NOMO-1 treated with DMSO at 0.1 percent for 48 hours (cell line): ENCODE measurements around the gene HTT.

Source experiments
- DNase-seq: peaks from one replicate; lab custom pipeline; 2025; ENCODE audit not compliant: unreplicated experiment; lab: John Stamatoyannopoulos, UW

The HTT gene

DNA sequence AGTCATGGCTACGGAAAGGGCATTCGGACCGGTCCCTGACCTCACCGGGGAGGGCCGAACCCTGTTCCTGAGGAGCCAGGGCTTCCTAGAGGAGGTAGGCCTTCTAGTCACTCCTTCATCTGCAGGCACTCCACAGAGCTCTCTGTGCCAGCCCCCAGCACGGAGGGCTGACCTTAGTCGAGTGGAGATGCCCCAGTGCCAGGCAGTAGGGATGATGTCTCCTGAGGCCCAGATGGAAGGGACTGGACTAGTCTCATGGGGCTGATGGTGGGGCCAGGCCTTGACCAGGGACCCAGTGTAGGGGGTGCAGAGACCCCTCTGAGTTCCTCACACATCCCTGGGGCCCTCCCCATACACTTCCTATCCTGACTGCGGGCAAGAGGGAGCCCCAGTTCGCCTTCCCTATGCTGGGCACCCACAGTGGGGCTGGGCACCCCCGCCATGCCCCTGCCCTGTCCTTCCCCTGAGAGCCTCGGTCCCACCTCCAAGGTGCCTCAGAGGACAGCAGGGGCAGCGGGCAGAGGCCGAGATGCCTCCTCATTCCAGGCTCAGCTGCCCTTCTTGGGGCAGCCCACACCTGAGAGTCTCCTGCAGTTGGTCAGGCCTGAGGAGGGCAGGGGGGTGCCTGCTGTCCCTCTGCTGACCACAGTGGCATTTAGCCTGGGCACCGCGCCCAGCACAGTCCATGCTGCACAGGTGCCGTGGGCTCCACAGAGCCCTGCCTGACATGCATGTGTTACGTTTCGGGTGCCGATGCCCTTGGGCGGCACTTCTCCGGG is 173.1 kb downstream of the HTT start:
- no peak for DNase-seq

DNA sequence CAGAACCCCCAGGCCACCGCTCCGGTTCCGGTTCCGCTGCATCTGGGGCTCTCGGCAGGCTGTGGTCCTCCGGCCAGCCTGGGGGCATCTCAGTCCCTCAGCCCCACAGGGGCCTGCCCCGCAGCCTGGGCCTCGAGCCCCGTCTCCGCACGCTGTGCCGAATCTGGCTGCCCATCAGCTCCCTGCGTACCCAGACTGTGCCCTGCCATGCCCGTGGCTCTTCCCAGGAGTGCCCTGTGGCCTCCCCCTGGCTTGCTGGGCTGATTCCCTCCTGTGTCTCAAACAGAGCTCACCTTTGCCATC is 173.6 kb downstream of the HTT start:
- DNase-seq: no peak

DNA sequence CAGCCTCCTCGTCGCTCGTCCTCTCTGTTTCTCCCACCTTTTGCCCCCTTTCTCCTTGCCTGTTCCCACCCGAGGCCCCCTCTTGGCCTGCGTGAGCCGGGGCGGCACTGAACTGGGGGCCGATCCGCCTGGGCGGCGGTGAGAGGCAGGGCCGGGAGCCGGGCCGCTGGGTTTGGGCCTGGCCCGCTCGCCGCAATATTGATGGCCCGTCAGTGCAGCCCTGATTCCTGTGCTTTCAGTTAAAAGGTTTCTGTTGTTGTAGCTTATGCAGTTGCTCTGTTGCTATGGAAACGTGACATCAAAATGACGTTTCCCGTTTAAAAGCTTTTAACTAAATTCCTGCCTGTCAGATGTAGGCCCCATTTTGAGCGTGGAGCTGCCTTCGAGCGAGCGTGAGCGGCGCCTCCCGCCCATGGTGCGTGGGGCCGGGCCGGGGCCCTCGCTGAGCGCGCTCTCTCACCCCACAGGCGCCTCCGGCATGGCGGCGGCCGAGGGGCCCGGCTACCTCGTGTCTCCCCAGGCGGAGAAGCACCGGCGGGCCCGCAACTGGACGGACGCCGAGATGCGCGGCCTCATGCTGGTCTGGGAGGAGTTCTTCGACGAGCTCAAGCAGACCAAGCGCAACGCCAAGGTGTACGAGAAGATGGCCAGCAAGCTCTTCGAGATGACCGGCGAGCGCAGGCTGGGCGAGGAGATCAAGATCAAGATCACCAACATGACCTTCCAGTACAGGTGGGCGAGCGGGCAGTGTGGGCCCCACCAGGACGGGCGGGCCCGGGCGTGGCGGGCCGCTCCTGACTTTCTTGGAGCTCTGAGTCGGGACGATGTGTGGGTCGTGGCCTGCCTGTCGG is 174.6 kb downstream of the HTT start, which contains the start of gene MSANTD1:
Gene MSANTD1, plus strand, starts transcription at position 349 of the 851 bp plus-strand sequence. Its CDS starts 64 bp downstream, at position 413.
- no peak for DNase-seq

DNA sequence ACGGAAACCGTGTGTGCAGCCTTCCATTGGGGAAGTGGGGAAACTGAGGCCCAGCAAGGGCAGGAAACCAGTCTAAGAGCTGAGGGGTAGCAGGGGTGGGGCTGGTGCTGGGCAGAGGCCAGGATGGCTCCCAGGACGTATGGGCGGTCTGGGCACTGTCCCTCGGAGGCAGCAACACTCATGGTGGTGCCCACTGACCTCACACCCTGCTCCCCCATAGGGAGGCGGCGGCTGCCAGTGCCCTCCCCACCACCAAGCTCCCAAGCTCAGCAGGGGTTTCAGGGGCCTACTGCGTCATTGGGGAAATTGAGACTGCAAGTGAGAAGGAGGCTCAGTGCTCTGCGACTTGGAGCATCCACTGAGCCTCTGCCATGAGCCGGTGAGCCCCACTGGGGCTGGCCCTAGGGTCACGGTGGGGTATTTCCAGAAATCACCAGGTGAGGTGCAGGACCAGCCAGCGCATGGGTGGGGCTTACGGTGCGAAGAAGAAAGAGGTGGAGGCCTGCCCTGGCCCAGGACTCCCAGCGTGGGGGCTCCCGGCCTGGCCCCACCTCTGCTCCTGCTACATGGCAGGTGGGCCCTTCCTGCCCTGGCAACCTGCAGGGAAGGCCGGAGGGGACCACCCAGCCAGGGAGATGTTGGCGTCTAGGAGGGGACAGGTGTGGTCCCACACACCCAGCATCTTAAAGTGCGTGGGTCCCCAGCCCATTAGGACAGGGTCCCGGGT is 175.4 kb downstream of the HTT start:
- DNase-seq: no peak

DNA sequence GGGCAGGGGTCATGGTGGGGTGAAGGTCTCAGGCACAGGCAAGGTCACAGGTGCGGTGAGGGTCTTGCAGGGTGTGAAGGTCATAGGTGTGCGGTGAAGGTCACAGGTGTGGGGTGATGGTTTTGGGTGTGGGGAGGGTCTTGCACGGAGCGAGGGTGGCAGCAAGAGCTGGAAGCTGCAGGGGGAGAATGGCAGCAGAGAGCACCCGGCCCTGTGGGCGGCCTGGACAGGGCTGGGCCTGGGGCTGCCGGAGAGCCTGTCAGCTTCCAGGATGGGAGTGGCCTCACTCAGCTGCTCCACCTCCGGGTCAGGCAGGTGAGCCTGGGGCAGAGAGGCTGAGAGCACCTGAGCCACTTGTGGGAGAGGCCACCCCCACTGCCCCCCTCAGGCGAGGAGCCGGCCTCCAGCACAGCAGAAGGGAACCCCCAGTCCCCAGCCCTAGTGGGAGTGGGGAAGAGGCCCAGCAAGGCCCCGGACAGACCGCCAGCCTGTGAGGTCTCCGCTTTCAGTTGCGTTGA is 176.0 kb downstream of the HTT start:
- DNase-seq: no peak

DNA sequence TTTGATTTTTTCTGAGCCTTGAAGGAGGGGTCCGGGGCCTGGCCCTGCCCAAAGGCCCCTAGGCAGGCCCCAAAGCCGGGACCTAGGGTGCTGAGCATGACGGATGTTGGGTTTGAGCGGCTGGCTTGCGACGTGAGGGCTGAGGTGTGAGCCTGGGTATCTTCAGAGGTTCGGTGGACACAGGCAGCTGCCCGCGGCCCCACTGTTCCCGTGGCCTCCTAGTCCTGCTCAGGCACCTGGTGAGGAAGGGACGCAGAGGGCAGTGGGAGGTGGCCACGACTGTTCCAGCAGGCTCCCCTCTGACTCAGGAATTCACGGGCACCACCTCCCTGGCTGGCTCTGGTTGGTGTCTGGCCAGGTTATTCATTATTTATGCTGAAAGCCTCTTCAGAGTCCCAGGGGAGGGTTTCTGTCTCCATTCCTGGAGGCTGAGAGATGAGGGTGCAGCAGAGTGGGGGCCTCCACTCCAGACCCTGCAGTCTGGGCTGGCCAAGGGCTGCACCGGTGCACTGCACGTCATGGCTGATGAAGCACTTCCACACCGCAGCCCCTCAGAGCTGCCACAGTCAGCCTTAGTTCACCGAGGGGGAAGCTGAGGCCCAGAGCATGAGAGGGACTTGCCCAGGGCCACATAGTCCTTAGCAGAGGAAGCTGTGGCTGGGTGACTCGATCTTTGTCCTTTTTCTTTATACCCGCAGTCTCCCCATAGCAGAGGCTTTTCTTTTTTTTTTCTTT is 176.6 kb downstream of the HTT start:
- no peak for DNase-seq

DNA sequence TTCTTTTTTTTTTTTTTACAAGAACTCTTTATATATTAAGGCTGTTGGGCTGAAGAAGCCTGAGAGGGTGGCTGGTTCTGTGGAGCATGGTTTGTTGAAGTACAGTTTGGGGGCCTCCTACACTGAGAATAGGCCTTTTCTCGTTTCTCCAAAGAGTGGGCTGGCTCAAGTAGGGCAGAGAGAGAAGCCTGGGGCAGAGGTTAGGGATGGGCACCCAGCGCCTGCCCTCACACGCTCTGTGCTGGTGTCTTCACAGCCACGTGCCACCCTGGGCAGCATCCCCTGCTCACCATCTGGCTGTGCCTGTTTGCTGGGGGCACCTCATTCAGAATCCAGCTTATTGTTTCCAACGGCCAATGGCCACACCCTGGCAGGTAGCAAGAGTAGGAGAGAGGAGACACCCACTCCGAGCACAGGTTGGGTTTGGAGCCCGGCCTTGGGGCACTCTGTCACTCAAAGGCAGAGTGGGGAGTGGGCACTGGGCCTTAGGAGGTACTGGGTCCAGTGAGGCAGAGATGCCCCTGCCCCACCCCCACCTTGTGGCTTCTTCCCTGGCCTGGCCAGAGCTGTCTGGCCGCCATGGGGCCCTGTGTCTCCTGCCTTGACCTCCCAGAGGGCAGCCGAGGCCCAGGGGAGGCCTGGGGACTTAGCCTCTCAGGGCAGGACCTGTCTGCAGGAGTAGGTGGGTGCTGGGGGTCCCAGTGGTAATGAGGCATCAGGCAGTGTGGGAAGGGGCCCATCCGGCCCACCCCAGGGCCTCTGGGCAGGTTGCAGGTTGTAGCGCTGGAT is 177.4 kb downstream of the HTT start:
- no peak for DNase-seq

DNA sequence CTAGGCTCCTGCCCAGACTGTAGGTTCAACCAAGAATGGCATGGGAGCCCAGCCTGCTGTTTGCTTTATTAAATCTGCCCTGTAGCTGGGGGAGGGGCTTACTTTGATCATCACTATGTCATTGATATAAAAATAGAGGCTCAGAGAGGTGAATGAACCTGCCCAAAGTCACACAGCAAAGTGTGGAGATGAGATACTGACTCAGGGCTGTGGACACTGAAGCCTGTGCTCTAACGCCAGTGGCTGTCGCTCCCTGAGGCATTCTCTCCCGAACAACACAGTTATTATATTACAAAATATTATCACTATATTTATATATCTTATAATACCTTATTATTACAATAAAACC is 178.0 kb downstream of the HTT start:
- DNase-seq: no peak

DNA sequence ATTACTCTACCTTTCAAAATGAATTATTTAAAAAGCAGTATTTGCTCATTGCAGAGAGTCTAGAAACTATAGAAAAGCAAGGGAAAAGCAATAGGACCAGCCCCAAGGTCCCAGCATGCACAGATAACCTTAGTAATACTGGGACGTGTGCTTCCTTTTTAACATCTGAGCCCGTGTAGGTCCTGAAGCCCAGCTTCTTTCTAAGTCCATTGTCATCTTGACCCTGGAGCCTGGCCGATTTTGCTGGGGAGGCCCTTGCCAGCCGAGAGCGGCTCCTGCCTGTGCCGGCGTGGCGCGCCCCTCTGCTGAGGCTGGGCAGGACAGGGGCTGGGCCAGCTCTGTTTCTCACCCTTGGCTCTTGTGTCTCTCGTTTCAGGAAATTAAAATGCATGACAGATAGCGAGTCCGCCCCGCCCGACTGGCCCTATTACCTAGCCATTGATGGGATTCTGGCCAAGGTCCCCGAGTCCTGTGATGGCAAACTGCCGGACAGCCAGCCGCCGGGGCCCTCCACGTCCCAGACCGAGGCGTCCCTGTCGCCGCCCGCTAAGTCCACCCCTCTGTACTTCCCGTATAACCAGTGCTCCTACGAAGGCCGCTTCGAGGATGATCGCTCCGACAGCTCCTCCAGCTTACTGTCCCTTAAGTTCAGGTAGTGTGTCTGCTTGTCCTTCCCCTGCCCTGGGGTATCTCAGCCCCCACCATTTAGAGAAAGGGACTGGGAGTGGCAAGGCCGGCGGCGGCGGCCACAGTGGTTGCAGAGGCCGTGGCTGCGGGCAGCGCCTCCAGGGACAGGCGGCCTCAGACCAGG is 178.6 kb downstream of the HTT start:
- no peak for DNase-seq

DNA sequence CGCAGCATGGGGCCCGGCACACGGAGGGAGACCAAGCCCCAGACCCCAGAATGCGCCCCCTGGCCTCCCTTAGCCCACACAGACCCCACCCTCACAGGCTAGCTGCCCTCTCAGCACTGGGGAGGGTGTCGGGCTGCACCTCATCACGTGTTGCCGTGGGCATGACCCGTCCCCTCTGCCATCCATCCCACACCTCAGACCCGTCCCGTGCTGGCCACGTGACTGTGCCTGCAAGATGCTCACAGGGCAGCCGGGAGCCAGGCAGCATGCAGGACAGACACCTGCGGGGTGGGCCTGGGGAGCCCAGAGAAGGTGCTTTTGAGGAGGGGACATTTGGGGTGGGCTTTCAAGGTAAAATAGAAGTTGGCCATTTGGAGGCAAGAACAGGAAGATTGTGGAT is 179.3 kb downstream of the HTT start:
- DNase-seq: no peak

DNA sequence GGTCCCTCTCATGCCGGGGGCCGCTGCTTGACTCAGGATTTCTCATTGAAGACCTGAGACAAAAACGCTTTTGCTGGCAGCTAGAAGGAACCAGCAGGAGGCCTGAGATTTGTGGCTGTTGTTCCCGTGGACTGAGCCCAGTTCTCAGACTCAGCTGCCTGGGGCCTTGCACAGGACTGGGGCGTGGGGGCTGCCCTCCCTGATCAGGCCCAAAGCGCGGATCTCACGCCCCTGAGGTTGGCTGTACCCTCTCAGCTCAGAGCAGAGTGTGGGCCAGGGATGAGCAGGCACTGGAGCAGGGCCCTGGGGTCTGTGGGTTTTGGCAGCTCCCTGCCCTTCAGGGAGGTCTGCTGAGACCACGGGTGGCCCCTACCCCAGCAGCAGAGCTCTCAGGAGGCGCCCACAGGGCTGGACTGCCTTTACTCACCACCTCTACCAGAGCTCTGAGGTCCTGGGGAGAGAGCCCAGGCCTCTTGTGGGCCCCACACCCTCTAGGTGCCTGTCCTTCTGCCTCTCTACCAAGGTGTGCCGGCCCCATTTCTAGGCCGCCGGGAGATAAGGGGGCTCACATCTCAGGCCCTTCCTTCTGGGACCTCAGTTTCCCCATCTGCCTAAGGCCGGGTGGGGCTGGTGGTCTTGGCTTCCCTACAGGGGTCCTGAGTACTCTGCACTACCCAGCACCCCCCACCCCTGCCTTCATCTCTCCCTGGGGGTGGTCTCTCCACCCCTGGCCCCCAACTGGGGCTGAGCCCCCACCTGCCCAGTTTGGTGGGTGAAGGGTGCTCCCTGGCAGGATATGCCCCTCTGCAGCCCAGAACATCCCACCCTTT is 180.0 kb downstream of the HTT start:
- DNase-seq: no peak

DNA sequence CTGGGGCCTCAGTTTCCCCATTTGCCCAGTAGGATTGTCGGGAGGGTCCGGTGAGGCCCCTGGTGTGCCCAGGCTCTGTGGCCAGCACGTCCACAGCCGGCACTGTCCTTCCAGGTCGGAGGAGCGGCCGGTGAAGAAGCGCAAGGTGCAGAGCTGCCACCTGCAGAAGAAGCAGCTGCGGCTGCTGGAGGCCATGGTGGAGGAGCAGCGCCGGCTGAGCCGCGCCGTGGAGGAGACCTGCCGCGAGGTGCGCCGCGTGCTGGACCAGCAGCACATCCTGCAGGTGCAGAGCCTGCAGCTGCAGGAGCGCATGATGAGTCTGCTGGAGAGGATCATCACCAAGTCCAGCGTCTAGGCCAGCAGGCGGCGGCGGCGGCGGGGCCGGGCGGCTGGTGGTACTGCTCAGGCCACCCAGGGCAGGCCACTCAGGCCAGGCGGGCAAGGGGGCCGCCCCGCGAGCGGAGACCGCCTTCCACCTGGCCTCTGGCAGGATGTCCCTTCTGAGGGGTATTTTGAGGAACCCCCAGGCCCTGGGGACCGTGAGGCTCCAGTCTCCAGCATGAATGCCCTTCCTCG is 181.2 kb downstream of the HTT start:
- DNase-seq: no peak

DNA sequence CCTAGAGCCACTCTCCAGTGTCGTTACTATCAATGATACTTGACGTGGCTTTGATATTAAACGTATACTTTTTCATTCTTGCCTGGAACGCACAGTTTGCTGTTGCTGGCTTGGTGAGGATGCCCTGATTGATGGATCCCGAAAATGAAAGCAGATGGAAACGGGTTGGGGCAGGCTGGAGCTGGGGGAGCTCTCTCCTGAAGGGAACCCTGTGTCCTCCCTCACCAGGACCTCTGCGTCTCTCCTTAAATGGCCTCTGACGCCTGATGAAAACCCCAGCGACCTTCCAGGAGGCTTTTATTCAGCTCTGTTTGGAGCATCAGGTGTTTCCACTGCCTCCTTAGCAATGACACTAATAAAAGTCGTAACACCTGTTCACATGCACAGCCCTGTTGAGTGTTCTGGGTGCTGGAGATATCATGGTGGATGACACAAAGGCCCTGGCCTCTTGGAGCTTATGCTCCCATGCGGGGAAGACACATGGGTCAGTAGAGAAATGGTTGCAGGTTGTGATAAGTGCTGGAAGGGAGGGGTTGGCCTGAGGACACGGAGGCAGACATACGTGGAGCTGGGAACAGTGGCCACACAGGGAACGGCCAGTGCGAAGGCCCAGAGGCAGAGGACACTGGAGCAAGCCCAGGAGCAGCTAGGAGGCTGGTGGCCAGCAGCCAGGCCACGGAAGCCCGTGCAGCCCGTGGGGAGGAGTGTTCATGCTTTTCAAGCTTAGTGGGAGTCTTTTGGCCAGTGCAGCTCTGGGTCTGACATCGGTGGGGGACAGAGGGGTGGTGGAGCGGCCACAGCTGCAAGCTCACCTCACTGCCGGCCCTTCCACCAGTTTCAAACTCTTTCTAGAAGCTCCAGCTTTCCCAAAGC is 182.0 kb downstream of the HTT start:
- no peak for DNase-seq

DNA sequence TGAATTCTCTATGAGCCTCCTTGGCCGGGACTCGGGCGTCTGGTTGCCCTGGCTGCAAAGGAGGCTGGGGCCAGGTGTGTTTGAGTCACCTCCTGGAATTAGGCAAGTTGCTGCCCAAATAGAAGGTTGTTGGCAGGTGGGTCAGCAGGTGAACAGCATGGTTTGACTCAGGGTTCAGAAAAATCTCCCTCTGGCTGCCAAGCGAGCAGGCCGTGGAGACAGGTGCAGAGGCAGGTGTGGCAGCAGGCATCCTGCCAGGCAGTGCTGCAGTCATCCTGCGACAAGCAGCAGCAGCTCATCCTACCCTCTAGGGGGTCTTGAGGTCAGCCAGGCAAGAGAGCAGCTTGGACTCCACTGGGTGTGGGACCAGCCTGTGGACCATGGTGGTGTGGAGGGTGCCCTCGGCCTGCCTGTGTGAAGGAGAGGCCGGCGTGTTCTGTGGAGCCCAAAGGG is 182.6 kb downstream of the HTT start:
- no peak for DNase-seq

DNA sequence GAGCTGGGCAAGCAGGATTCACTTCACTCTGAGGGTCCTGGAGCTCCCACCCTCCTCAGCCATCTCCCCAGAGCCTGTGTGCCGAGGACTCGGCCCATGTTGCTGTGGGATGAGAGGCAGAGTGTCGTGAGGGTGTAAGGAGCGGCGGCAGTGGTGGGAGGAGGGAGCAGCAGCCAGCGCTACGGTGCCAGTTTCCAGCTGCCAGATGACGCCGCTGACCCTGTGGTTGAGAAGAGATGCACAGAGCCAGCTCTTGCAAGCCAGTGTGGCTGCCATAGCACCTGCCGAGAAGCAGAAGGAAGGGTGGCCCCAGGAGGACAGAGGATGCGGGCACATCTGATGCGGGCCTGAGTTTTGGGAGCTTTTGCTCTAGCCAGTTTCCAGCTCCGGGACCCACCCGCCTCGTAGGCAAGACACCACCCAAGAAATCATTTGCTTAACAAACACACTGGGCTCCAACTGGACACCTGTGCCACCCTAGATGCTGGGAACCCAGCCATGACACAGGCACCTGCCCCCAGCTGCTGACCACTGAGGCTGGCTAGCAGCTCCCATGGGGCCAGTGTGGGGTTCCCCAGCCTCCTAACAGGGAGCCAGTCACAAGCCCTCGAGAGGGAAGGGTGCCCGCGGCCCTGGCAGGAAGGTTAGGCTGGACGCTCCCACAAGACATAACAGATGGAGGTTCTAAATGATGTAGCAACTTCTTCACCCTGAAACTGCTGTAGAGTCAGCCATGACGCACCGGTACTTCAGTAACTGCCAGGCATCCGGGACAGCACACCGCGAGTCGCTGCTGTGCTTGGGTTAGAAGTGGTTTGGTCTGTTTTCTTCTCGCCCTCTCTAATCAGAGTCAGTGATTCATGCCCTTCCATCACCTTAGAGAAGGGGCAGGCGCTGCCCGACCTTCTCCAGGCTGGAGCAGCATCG is 183.3 kb downstream of the HTT start:
- no peak for DNase-seq
